Measurements from ENCODE around the gene RBM4. TPM values are rescaled to one million over a fixed set of nuclear protein-coding genes. Genes with fewer than 3 reads are reported as not detected.
"Not testable (repeated sequence)": the region's sequence is repeated elsewhere in the genome, so short reads cannot be mapped to it uniquely, and the experiment has no call there.

RBM4 gene, protein sequence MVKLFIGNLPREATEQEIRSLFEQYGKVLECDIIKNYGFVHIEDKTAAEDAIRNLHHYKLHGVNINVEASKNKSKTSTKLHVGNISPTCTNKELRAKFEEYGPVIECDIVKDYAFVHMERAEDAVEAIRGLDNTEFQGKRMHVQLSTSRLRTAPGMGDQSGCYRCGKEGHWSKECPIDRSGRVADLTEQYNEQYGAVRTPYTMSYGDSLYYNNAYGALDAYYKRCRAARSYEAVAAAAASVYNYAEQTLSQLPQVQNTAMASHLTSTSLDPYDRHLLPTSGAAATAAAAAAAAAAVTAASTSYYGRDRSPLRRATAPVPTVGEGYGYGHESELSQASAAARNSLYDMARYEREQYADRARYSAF
- 98.1 TPM for total RNA-seq
- polyA plus RNA-seq (ENCODE audit: insufficient read depth in 1 of 8, insufficient read length in 8 of 8, low replicate concordance in 1 of 8) = 100 to 1,000 TPM; 123 to 167 (median 148) TPM
- long read RNA-seq, donor 1, transcript RBM4-201 (4 exons, 1,694 nt) = major isoform, 5 of 14 reads
- long read RNA-seq, donor 1, partial matches to known transcripts = 0 of 14 reads
- long read RNA-seq, donor 1, other reads (novel, unspliced or antisense) = 0 of 14 reads
- long read RNA-seq, donor 2, partial matches to known transcripts = 0 of 8 reads
- long read RNA-seq, donor 2, other reads (novel, unspliced or antisense) = 0 of 8 reads
- long read RNA-seq, donor 3, transcript RBM4-201 (4 exons, 1,694 nt) = major isoform, 19 of 42 reads
- long read RNA-seq, donor 3, transcript RBM4-203 (3 exons, 921 nt) = minor isoform, 12 of 42 reads
- long read RNA-seq, donor 3, partial matches to known transcripts = 0 of 42 reads
- long read RNA-seq, donor 3, other reads (novel, unspliced or antisense) = 0 of 42 reads
- long read RNA-seq, donor 4, transcript RBM4-203 (3 exons, 921 nt) = major isoform, 11 of 54 reads
- long read RNA-seq, donor 4, transcript RBM4-201 (4 exons, 1,694 nt) = minor isoform, 10 of 54 reads
- long read RNA-seq, donor 4, partial matches to known transcripts = 19 of 54 reads
- long read RNA-seq, donor 4, other reads (novel, unspliced or antisense) = 0 of 54 reads
- long read RNA-seq, donor 5, transcript RBM4-211 (3 exons, 1,011 nt) = minor isoform, 9 of 124 reads
- long read RNA-seq, donor 5, transcript RBM4-203 (3 exons, 921 nt) = minor isoform, 29 of 124 reads
- long read RNA-seq, donor 5, transcript RBM4-204 (4 exons, 1,763 nt) = minor isoform, 13 of 124 reads
- long read RNA-seq, donor 5, transcript RBM4-201 (4 exons, 1,694 nt) = major isoform, 46 of 124 reads
- long read RNA-seq, donor 5, partial matches to known transcripts = 11 of 124 reads
- long read RNA-seq, donor 5, other reads (novel, unspliced or antisense) = 0 of 124 reads
- long read RNA-seq, donor 6, transcript RBM4-201 (4 exons, 1,694 nt) = major isoform, 45 of 153 reads
- long read RNA-seq, donor 6, transcript RBM4-205 (3 exons, 2,321 nt) = minor isoform, 9 of 153 reads
- long read RNA-seq, donor 6, transcript RBM4-203 (3 exons, 921 nt) = minor isoform, 33 of 153 reads
- long read RNA-seq, donor 6, transcript RBM4-204 (4 exons, 1,763 nt) = minor isoform, 9 of 153 reads
- long read RNA-seq, donor 6, partial matches to known transcripts = 42 of 153 reads
- long read RNA-seq, donor 6, other reads (novel, unspliced or antisense) = 0 of 153 reads
- long read RNA-seq, donor 7, transcript RBM4-201 (4 exons, 1,694 nt) = major isoform, 20 of 83 reads
- long read RNA-seq, donor 7, transcript RBM4-203 (3 exons, 921 nt) = minor isoform, 18 of 83 reads
- long read RNA-seq, donor 7, transcript RBM4-204 (4 exons, 1,763 nt) = minor isoform, 9 of 83 reads
- long read RNA-seq, donor 7, transcript RBM4-205 (3 exons, 2,321 nt) = minor isoform, 7 of 83 reads
- long read RNA-seq, donor 7, partial matches to known transcripts = 18 of 83 reads
- long read RNA-seq, donor 7, other reads (novel, unspliced or antisense) = 0 of 83 reads
- long read RNA-seq, donor 8, transcript RBM4-201 (4 exons, 1,694 nt) = major isoform, 19 of 43 reads
- long read RNA-seq, donor 8, transcript RBM4-203 (3 exons, 921 nt) = minor isoform, 9 of 43 reads
- long read RNA-seq, donor 8, partial matches to known transcripts = 5 of 43 reads
- long read RNA-seq, donor 8, other reads (novel, unspliced or antisense) = 0 of 43 reads
- long read RNA-seq, donor 9, transcript RBM4-201 (4 exons, 1,694 nt) = major isoform, 13 of 81 reads
- long read RNA-seq, donor 9, transcript RBM4-205 (3 exons, 2,321 nt) = minor isoform, 6 of 81 reads
- long read RNA-seq, donor 9, transcript RBM4-204 (4 exons, 1,763 nt) = minor isoform, 5 of 81 reads
- long read RNA-seq, donor 9, transcript RBM4-203 (3 exons, 921 nt) = minor isoform, 11 of 81 reads
- long read RNA-seq, donor 9, partial matches to known transcripts = 40 of 81 reads
- long read RNA-seq, donor 9, other reads (novel, unspliced or antisense) = 0 of 81 reads
- long read RNA-seq, donor 10, transcript RBM4-203 (3 exons, 921 nt) = minor isoform, 14 of 63 reads
- long read RNA-seq, donor 10, transcript RBM4-201 (4 exons, 1,694 nt) = major isoform, 33 of 63 reads
- long read RNA-seq, donor 10, partial matches to known transcripts = 5 of 63 reads
- long read RNA-seq, donor 10, other reads (novel, unspliced or antisense) = 0 of 63 reads
- long read RNA-seq, donor 11, transcript RBM4-203 (3 exons, 921 nt) = minor isoform, 12 of 48 reads
- long read RNA-seq, donor 11, transcript RBM4-206 (2 exons, 1,548 nt) = minor isoform, 5 of 48 reads
- long read RNA-seq, donor 11, transcript RBM4-201 (4 exons, 1,694 nt) = major isoform, 13 of 48 reads
- long read RNA-seq, donor 11, partial matches to known transcripts = 10 of 48 reads
- long read RNA-seq, donor 11, other reads (novel, unspliced or antisense) = 0 of 48 reads

DNA sequence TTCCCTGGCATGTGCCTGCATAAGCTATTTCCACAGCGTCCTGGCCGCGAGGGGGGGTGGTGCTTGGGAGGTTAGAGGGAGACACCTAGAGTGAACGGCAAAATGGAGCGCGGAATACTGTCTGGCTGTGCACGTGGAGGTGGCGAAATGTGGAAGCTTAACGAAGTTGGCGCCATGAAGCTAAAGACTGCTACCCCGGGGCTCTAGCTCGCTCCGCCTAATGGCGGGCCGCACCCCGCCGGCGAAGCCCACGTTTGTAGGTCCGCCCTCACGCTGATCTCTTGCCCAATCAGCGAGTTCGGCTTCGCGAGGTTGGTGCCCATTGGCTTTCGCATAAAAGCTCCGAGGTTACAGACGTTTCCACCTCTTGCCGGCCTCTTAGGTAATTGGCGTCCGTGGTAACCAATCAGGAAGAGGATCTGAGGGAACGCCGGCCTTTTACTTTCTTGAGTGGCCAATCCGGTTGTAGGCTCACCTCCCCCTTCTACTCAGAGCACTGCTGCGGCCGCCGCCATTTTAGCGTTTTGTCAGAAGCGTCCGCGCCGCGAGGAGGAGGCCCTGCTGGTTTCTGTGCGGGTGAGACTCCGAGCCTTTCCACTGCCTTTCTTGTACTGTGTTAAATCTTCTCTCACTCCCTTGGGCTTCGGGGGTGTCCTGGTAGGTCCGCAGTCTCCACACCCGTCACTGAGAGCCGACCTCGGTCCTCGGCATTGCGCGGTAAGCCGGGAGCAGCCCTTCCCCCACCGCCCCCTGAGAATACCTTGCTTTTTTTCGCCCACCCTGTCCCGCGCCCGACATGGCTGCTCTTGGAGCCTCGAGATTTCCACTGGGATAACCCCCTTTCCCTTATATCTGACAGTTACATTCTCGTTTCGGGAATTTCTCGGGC lies at the start of gene RBM4:
Gene RBM4, plus strand, starts transcription at position 527 of the 889 bp plus-strand sequence. CDS start 1,009 bp downstream, outside the sequence.
- Histone ChIP-seq H3K9me3 (replicated peaks; ENCODE audit: control insufficient read depth, low read depth, low read length) (no peaks in the 10 kb centered on the region), H3K27ac (ENCODE audit: low read length) (peak within 1 kb of the TSS; percentile 99), H3K27me3 (ENCODE audit: control insufficient read depth, insufficient read depth, low read length) (no peaks in the 10 kb centered on the region), H3K4me1 (ENCODE audit: control insufficient read depth, insufficient read depth, low read length) (peaks cover 35% of the 10 kb centered on the region), H3K4me3 (ENCODE audit: low read length) (peak within 1 kb of the TSS; percentile 76), H3K36me3 (ENCODE audit: control insufficient read depth, insufficient read depth, low read length) (peaks cover 31% of the 10 kb centered on the region)
- WGBS (ENCODE audit: insufficient coverage) = under 1% methylated on average over 60 of the region's 63 CpGs
- peak; percentile 100 for DNase-seq

DNA sequence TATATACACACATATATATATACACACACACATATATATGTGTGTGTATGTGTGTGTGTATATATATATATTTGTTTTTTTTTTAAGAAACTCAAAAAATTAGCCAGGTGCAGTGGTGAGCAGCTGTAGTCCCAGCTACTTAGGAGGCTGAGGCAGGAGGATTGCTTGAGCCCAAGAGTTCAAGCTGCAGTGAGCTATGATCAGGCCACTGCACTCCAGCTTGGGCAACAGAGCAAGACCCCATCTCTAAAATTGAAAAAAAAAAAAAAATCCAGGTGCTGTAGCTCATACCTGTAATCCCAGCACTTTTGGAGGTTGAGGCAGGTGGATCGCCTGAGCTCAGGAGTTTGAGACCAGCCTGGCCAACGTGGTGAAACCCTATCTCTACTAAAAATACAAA lies 49.2 kb upstream of the RBM4 start:
- H3K27ac ChIP-seq (ENCODE audit: low read length); H3K4me3 ChIP-seq (ENCODE audit: low read length); DNase-seq; H3K36me3 ChIP-seq (ENCODE audit: control insufficient read depth, insufficient read depth, low read length); H3K27me3 ChIP-seq (ENCODE audit: control insufficient read depth, insufficient read depth, low read length); H3K9me3 ChIP-seq (replicated peaks; ENCODE audit: control insufficient read depth, low read depth, low read length): not testable (repeated sequence)
- peaks cover 16% of the 10 kb centered on the region for H3K4me1 ChIP-seq (ENCODE audit: control insufficient read depth, insufficient read depth, low read length)
- WGBS (ENCODE audit: insufficient coverage) = no CpG with 5 or more reads among the region's 2 CpGs

DNA sequence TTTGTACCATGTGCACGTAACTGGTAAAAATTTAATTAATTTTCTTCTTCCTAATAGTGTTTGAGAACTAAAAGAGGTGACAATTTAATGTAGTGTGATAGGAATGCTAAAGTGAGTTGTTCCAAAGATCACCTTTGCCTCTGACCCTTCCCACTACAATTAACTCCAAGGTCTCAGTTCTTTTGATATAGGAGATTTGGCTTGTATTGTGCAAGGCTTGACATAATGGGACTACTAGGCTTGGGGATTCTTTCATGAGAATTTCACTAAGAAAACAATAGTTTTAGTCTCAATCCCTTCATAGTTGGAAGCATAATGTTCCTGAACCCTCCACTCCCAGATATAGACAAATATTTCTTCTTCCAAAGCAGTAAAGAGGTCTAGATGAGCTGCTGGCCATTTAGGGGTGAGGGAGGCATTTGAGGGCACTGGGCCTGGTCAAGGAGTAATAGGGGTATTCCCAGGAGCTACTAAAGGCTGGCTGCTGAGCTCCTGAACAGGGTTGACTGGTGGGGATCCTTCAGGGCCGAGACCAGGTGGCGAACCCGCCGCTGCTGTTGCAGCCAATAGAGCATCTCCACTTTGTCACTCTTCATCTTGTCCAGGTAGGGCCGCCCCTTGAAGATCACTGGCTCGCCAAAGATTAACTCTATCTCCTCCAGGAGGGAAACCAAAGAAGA lies 48.4 kb upstream of the RBM4 start:
- peaks cover 20% of the 10 kb centered on the region for H3K4me1 ChIP-seq (ENCODE audit: control insufficient read depth, insufficient read depth, low read length)
- H3K27me3 ChIP-seq (ENCODE audit: control insufficient read depth, insufficient read depth, low read length) = no peaks in the 10 kb centered on the region
- H3K36me3 ChIP-seq (ENCODE audit: control insufficient read depth, insufficient read depth, low read length) = no peaks in the 10 kb centered on the region
- WGBS (ENCODE audit: insufficient coverage) = 94% methylated on average over 4 of the region's 7 CpGs
- no peak for DNase-seq
- no peaks in the 10 kb centered on the region for H3K9me3 ChIP-seq (replicated peaks; ENCODE audit: control insufficient read depth, low read depth, low read length)
- H3K27ac ChIP-seq (ENCODE audit: low read length) = no peak overlapping the region
- no peak overlapping the region for H3K4me3 ChIP-seq (ENCODE audit: low read length)

DNA sequence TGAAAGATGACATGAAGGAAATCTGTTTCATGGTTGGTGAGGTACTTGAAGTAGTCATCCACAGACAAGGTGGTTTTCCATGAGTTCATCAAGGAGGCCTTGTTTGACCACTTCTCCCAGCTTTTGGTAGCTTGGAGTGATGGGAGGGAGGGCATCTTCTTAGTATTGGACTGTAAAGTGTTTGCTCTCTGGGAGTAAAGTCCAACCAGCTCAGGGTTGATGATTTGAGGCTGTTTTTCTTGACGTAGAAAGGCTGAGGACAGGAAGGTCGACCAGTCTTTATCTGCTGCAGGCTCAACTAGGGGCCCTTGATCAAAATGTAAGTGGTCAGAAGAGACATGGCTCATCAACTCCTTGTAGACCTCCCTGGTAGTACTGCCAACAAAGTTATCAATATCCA lies 47.3 kb upstream of the RBM4 start:
- peaks cover 24% of the 10 kb centered on the region for H3K4me1 ChIP-seq (ENCODE audit: control insufficient read depth, insufficient read depth, low read length)
- no peaks in the 10 kb centered on the region for H3K27me3 ChIP-seq (ENCODE audit: control insufficient read depth, insufficient read depth, low read length)
- no peak for DNase-seq
- H3K9me3 ChIP-seq (replicated peaks; ENCODE audit: control insufficient read depth, low read depth, low read length) = no peaks in the 10 kb centered on the region
- no peaks in the 10 kb centered on the region for H3K36me3 ChIP-seq (ENCODE audit: control insufficient read depth, insufficient read depth, low read length)
- 90% methylated on average over 2 of the region's 2 CpGs for WGBS (ENCODE audit: insufficient coverage)
- H3K27ac ChIP-seq (ENCODE audit: low read length) = no peak overlapping the region
- H3K4me3 ChIP-seq (ENCODE audit: low read length) = no peak overlapping the region

DNA sequence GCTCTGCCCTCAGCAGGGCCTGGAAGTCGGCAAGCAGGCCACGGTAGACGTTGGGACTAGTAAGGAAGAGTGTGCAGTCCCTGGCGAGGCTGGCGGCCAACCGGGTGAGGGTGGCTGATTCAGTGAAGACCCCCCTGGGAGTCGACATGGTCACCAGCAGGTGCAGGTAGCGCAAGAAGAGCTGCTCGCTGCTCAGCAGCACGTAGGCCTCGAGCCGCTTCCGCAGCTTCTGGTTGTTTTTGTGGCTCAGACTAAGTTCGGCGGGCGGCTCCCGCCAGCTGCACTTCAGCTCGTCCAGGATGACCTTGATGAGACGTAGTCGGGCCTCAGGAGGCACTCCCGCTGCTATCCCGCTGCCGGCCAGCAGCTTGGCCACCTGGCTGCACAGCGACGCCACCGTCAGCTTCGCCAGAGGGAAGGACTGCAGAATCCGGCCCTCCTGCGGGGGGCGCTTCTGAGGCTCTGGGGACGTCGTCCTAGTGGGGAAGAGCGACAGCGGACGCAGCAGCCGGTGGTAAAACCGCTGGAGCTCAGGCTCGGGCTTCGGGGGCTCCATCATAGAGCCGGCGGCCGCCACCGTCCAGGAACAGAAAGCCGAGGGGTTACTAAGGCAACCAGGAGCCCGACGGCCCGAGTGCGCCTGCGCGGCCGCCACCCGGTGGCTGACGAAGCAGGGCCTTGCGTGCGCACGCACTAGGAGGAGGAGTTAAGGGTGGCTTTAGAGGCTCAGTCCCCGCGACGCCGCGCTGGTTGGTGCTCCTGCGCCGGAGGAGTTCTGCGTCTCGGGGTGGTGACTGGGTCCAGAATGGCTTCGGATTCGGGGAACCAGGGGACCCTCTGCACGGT lies 45.8 kb upstream of the RBM4 start, which contains the start of the genes CCDC87 and CCS:
Gene CCDC87, minus strand, starts transcription at position 607 of the 846 bp plus-strand sequence. Its CDS starts 48 bp downstream, at position 559.
Gene CCS, plus strand, starts transcription at position 729 of the 846 bp plus-strand sequence. Its CDS starts 77 bp downstream, at position 806.
- WGBS (ENCODE audit: insufficient coverage) = 8% methylated on average over 68 of the region's 68 CpGs
- H3K27me3 ChIP-seq (ENCODE audit: control insufficient read depth, insufficient read depth, low read length) = no peaks in the 10 kb centered on the region
- peak; percentile 98 for DNase-seq

DNA sequence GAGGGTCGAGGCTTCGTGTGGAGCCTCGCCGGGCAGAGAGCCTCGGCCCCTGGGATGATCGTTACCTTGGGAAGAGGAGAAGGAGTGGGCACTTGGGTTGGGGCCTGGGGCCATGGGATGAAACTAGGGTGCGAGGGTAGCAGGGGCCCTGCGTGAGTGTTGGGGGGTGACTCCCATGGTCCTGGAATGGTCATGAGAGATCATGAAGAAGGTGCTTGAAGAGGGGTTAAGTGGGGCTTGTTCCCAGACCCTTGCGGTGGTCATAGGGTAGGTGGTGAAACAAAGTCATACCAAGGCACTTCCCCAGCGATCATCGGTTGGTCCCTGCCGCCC lies 45.2 kb upstream of the RBM4 start:
- Histone ChIP-seq H3K36me3 (ENCODE audit: control insufficient read depth, insufficient read depth, low read length) (peaks cover 2% of the 10 kb centered on the region), H3K4me3 (ENCODE audit: low read length) (peak overlapping the region; percentile 66), H3K9me3 (replicated peaks; ENCODE audit: control insufficient read depth, low read depth, low read length) (no peaks in the 10 kb centered on the region), H3K27ac (ENCODE audit: low read length) (peak overlapping the region; percentile 92), H3K27me3 (ENCODE audit: control insufficient read depth, insufficient read depth, low read length) (no peaks in the 10 kb centered on the region), H3K4me1 (ENCODE audit: control insufficient read depth, insufficient read depth, low read length) (peaks cover 24% of the 10 kb centered on the region)
- 10% methylated on average over 11 of the region's 12 CpGs for WGBS (ENCODE audit: insufficient coverage)
- DNase-seq = no peak

More for the DNA sequence above, 45.8 kb upstream of the RBM4 start, which contains the start of the genes CCDC87 and CCS:
- H3K27ac ChIP-seq (ENCODE audit: low read length) = peak within 1 kb of the TSS; percentile 92
- no peaks in the 10 kb centered on the region for H3K9me3 ChIP-seq (replicated peaks; ENCODE audit: control insufficient read depth, low read depth, low read length)
- H3K4me1 ChIP-seq (ENCODE audit: control insufficient read depth, insufficient read depth, low read length) = peaks cover 24% of the 10 kb centered on the region
- peaks cover 2% of the 10 kb centered on the region for H3K36me3 ChIP-seq (ENCODE audit: control insufficient read depth, insufficient read depth, low read length)
- peak within 1 kb of the TSS; percentile 66 for H3K4me3 ChIP-seq (ENCODE audit: low read length)
